K562 (cell line): ENCODE results near the gene TRMT10B. TPM values are rescaled to one million over a fixed set of nuclear protein-coding genes. Genes with fewer than 3 reads are reported as not detected.

Experiments
- ATAC-seq: fragments of 200-7000 bp; cut with Tn5 transposase; 3 replicates; pipeline ENCODE4 v1.9.1; 2020; ENCODE audit warnings: moderate library complexity
- BruUV-seq: library from RNA; stranded (reverse); fragments of 400-500 nt; replicated peaks from 2 replicates; lab custom pipeline; 2021; lab: Mats Ljungman, UMichigan
- CTCF ChIA-PET: fragments of 300-600 bp; formaldehyde crosslinking; extraction: SDS; loops from one replicate; lab custom pipeline; 2021; ENCODE audit warnings: low intra/inter-chr PET ratio; lab: Yijun Ruan, JAX
- POLR2A ChIA-PET: fragments of 300-600, 350-650 bp; sonication (Branson Sonifier 250); formaldehyde crosslinking; extraction: SDS; loops from one replicate; lab custom pipeline; 2021; ENCODE audit warnings: antibody characterized with exemption, inconsistent platforms; lab: Yijun Ruan, JAX
- DNase-seq, 4 experiments: peaks; one replicate each; pipeline versions ENCODE4 v3.0.0 to v3.0.0-alpha.2; 2011 to 2018; ENCODE audit warnings: low spot score in 3 of 4, mixed read lengths in 3 of 4; ENCODE audit errors: extremely low read depth in 1 of 4
- FAIRE-seq: peaks from 2 replicates; lab custom pipeline; 2011; peaks lifted over from hg19 to GRCh38; lab: Jason Lieb, UNC
- H2AFZ ChIP-seq: 2 replicates; pipeline ENCODE4 v1.6.0; 2011; ENCODE audit warnings: low read depth, low read length, control low read depth, inconsistent platforms
- H3K27ac ChIP-seq: fragments of 200-600 bp; 3 replicates; pipeline ENCODE4 v1.8.0; 2011; ENCODE audit warnings: low read depth, mild to moderate bottlenecking, control low read depth, inconsistent platforms, low read length, moderate library complexity, mixed read lengths; ENCODE audit errors: extremely low read depth
- H3K27me3 ChIP-seq, 2 experiments: fragments of 300-600 bp in 1 of 2; 2 replicates in 1 of 2; 3 replicates in 1 of 2; pipeline versions ENCODE4 v1.6.0 to v1.8.0; 2011; ENCODE audit warnings: inconsistent platforms in 2 of 2, low read length in 2 of 2, mild to moderate bottlenecking in 1 of 2, mixed read lengths in 1 of 2, moderate library complexity in 1 of 2; ENCODE audit not compliant: control insufficient read depth in 2 of 2, insufficient read depth in 2 of 2
- H3K36me3 ChIP-seq: fragments of 300-600 bp; 3 replicates; pipeline ENCODE4 v1.8.0; 2011; ENCODE audit warnings: mild to moderate bottlenecking, low read length, inconsistent platforms; ENCODE audit not compliant: control insufficient read depth, insufficient read depth
- H3K4me1 ChIP-seq, 2 experiments: fragments of 200-600 bp in 1 of 2; replicated peaks in 1 of 2; 2 replicates in 1 of 2; 3 replicates in 1 of 2; pipeline versions ENCODE4 v1.5.1 to v1.8.0; 2011; ENCODE audit warnings: inconsistent platforms in 2 of 2, low read length in 2 of 2, mild to moderate bottlenecking in 1 of 2, mixed read lengths in 1 of 2, moderate library complexity in 1 of 2; ENCODE audit not compliant: control insufficient read depth in 2 of 2, insufficient read depth in 2 of 2
- H3K4me2 ChIP-seq: 2 replicates; pipeline ENCODE4 v1.6.1; 2011; ENCODE audit warnings: low read length, control low read depth, inconsistent platforms, mixed read lengths; ENCODE audit not compliant: insufficient read depth
- H3K4me3 ChIP-seq: fragments of 200-600 bp; sonication (generic), shearing (Covaris generic); 2 replicates; pipeline ENCODE4 v1.5.1; 2016; ENCODE audit warnings: control low read depth, inconsistent platforms
- H3K79me2 ChIP-seq: fragments of 200-600 bp; 3 replicates; pipeline ENCODE4 v1.8.0; 2011; ENCODE audit warnings: low read length, inconsistent platforms; ENCODE audit not compliant: control insufficient read depth, insufficient read depth
- H3K9ac ChIP-seq, 2 experiments: 2 replicates each; pipeline versions ENCODE4 v1.6.0 to v1.6.1; 2011; ENCODE audit warnings: low read depth in 2 of 2, low read length in 2 of 2, control low read depth in 1 of 2, inconsistent platforms in 1 of 2, mild to moderate bottlenecking in 1 of 2, mixed read lengths in 1 of 2; ENCODE audit not compliant: insufficient read depth in 1 of 2
- H3K9me1 ChIP-seq: one replicate; pipeline ENCODE4 v1.6.0; 2011; ENCODE audit warnings: inconsistent platforms, mild to moderate bottlenecking, low read length, moderate library complexity; ENCODE audit not compliant: control insufficient read depth, insufficient read depth
- H3K9me3 ChIP-seq: replicated peaks from 2 replicates; pipeline ENCODE4 v1.5.1; 2011; ENCODE audit warnings: low read depth, low read length, inconsistent platforms; ENCODE audit not compliant: control insufficient read depth, insufficient read depth
- H4K20me1 ChIP-seq: replicated peaks from 2 replicates; pipeline ENCODE4 v1.6.1; 2011; ENCODE audit warnings: low read length, inconsistent platforms, mixed read lengths; ENCODE audit not compliant: control insufficient read depth, insufficient read depth
- ARID2 ChIP-seq: fragments of 450-650 bp; IDR thresholded peaks from 2 replicates; pipeline ENCODE4 v1.6.1; 2017; ENCODE audit warnings: antibody characterized with exemption, mild to moderate bottlenecking
- BCLAF1 ChIP-seq, 2 experiments: fragments of 450-650 bp in 1 of 2; IDR thresholded peaks; 2 replicates each; pipeline ENCODE4 v1.6.1; 2011 to 2017; ENCODE audit warnings: low read depth in 2 of 2, antibody characterized with exemption in 1 of 2, borderline replicate concordance in 1 of 2, low read length in 1 of 2, mild to moderate bottlenecking in 1 of 2, mixed read lengths in 1 of 2; ENCODE audit not compliant: control insufficient read depth in 1 of 2
- DPF2 ChIP-seq: fragments of 450-650 bp; IDR thresholded peaks from 2 replicates; pipeline ENCODE4 v1.6.1; 2016
- EP400 ChIP-seq: fragments of 450-650 bp; IDR thresholded peaks from 2 replicates; pipeline ENCODE4 v1.6.1; 2017; ENCODE audit warnings: antibody characterized with exemption, mild to moderate bottlenecking, moderate library complexity
- MCM3 ChIP-seq: fragments of 450-650 bp; IDR thresholded peaks from 2 replicates; pipeline ENCODE4 v1.6.1; 2016
- MNT ChIP-seq, 2 experiments: fragments of 450-650 bp; conservative IDR thresholded peaks; 2 replicates each; pipeline ENCODE4 v1.6.1; 2017; ENCODE audit warnings: mild to moderate bottlenecking in 2 of 2, moderate library complexity in 2 of 2
- MTA1 ChIP-seq: fragments of 450-650 bp; IDR thresholded peaks from 2 replicates; pipeline ENCODE4 v1.6.1; 2017; ENCODE audit warnings: borderline replicate concordance
- NR2C1 ChIP-seq, 2 experiments: fragments of 450-650 bp; IDR thresholded peaks; 2 replicates each; pipeline ENCODE4 v1.6.1; 2017; ENCODE audit warnings: mild to moderate bottlenecking in 2 of 2, antibody characterized with exemption in 1 of 2, inconsistent platforms in 1 of 2, missing compliant biosample characterization in 1 of 2, missing genetic modification characterization in 1 of 2
- SIN3A ChIP-seq, 2 experiments: fragments of 150-350 bp in 1 of 2; IDR thresholded peaks; 2 replicates each; pipeline ENCODE4 v1.6.1; 2011 to 2016; ENCODE audit warnings: borderline replicate concordance in 2 of 2, low read depth in 2 of 2, low read length in 2 of 2, mild to moderate bottlenecking in 2 of 2, moderate library complexity in 2 of 2; ENCODE audit not compliant: control insufficient read depth in 1 of 2
- SMARCA4 ChIP-seq: fragments of 450-650 bp; IDR thresholded peaks from 2 replicates; pipeline ENCODE4 v1.6.1; 2016
- ZBTB7A ChIP-seq: IDR thresholded peaks from 2 replicates; pipeline ENCODE4 v1.6.1; 2011; ENCODE audit warnings: low read depth, mild to moderate bottlenecking, low read length, moderate library complexity, borderline replicate concordance; ENCODE audit not compliant: control insufficient read depth
- ZNF24 ChIP-seq: fragments of 450-650 bp; IDR thresholded peaks from 2 replicates; pipeline ENCODE4 v1.6.1; 2016
- ZNF507 ChIP-seq: conservative IDR thresholded peaks from 2 replicates; pipeline ENCODE4 v1.6.1; 2017; ENCODE audit warnings: missing genetic modification characterization, missing compliant biosample characterization
- WGBS: fragments of 100-300 bp; shearing (Covaris generic); methylation state at CpG from one replicate; pipeline ENCODE4 v1.1.6; 2016; ENCODE audit warnings: low coverage, mixed read lengths; ENCODE audit not compliant: insufficient coverage; ENCODE audit errors: missing lambda C conversion rate; 5-methylcytosine and 5-hydroxymethylcytosine counted together
- in situ Hi-C: fragments of 300-500 bp; cut with MboI; formaldehyde crosslinking; loops from 4 replicates; pipeline ENCODE4 v1.15.0; 2018; ENCODE audit warnings: inconsistent platforms, mixed read lengths
- intact Hi-C: fragments of 100-400 bp; cut with micrococcal nuclease; formaldehyde crosslinking; loops from 2 replicates; pipeline ENCODE4 v1.14.2; 2022
- polyA plus RNA-seq, 8 experiments: library from polyadenylated mRNA; depleted of rRNA in 4 of 8; stranded (reverse) in 5 of 8; unstranded in 3 of 8; fragments of >200 nt; fragmentation: Nextera tagmentation in 2 of 8; fragmentation: Illumina TruSeq in 1 of 8; extraction: Ambion mirVana in 2 of 8; extraction: Trizol in 1 of 8; gene quantifications; 2 replicates each; pipeline versions ENCODE4 v1.2.1 to v1.2.3, GENCODE V29; 2011 to 2014; ENCODE audit warnings: inconsistent platforms in 1 of 8, missing spikeins in 1 of 8
- total RNA-seq, 7 experiments: library from RNA; depleted of rRNA in 6 of 7; stranded (reverse); fragments of >200 nt in 6 of 7; fragmentation: Illumina TruSeq in 2 of 7; extraction: Trizol in 2 of 7; gene quantifications; 2 replicates each; pipeline versions ENCODE4 v1.2.1 to v1.2.3, GENCODE V29; 2011 to 2021; ENCODE audit warnings: low replicate concordance in 1 of 7
- TF ChIP-seq, protein P1 (sequence below): sonication (generic); IDR thresholded peaks from 2 replicates; pipeline ENCODE4 v1.6.1; 2016

TRMT10B gene
- total and polyA plus RNA-seq, 9 of the 15 experiments (the other 6 are each of a cell fraction or from before 2014, with no cell fraction given), result 2.9 to 13.4 (median 7.0) TPM

DNA sequence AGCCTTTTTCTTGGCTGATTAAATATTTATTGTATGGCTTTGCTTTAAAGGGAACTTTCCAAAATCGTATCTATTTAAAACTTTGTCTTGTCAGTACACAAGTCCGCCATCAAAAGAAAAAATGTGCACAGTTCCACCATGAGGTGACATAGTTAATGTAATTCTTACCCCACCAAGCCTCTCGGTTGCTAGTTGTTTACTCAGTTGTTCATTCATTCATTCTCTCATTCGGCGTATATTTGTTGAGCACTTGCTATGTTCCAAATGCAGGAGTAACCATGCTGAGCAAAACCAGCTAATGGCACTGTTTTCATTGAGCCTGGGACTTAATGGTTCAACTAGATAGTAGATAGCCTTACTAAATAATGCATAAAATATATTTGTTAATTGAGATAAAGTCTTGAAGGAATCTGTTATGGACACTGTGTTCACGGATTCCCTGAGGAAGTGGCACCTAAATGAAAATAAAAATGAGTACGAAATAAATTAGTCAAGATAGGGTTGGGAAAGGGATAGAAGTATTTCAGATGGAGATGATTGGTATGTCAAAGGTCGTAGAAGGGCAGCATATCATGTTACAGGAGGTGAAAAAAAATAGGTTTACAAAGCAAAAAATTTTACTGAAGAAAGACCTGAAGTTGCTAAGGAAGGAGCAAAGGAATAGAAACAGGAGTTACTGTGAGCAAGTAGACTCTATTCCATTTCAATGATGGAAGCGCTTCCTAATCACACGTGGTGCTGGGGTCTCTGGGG, 48.5 kb downstream of the TRMT10B start:
- DNase-seq, result peak in 1 of 4 experiments; percentile 26
- intact Hi-C loops, result loop anchor here (5.0 kb wide), 2 partner anchors 40 to 100 kb away; partner anchors contain the start of gene SLC25A51
- no peaks in the 10 kb centered on the region for H3K9me3 ChIP-seq
- H3K4me1 ChIP-seq, result peaks cover 8 to 17% of the 10 kb centered on the region in 2 experiments; a peak in 4 of 5 replicates
- peak overlapping the region; percentile 99; the same call in 1 of the 2 replicates for H2AFZ ChIP-seq
- H3K36me3 ChIP-seq, result peaks cover 21% of the 10 kb centered on the region; the same call in 2 of the 3 replicates
- no peaks in the 10 kb centered on the region for H3K27me3 ChIP-seq
- TSS peak; percentile 65 for BruUV-seq
- peak overlapping the region; percentile 99 for H3K4me2 ChIP-seq
- CTCF ChIA-PET, result no interaction called here
- peak overlapping the region; percentile 85 for H3K27ac ChIP-seq
- peaks cover 77% of the 10 kb centered on the region for H3K79me2 ChIP-seq
- POLR2A ChIA-PET, result interaction anchor here (1.0 to 2.0 kb wide), 5 partner anchors 9 to 33 kb away, joined by 3 to 14 read pairs (median 3); partner anchors contain the start of gene EXOSC3
- WGBS, result 1% methylated on average over 10 of the region's 10 CpGs
- no peak for ATAC-seq
- H3K4me3 ChIP-seq, result peak overlapping the region; percentile 92
- no peaks in the 10 kb centered on the region for H3K9me1 ChIP-seq
- in situ Hi-C loops, result no loop called here
- 0 out of 2 replicates have a peak, but pooled peaks cover 5% of the 10 kb centered on the region for H4K20me1 ChIP-seq
- FAIRE-seq, result peak; percentile 40
- H3K9ac ChIP-seq, result peak overlapping the region; percentile 93 to 99
- peak; percentile 70 for TF ChIP-seq NR2C1 (IDR thresholded peaks at IDR 0.05)
- peak; percentile 67 for TF ChIP-seq NR2C1 (tag; IDR thresholded peaks at IDR 0.05)
- TF ChIP-seq ARID2, result peak; percentile 34; the same call in 1 of the 2 replicates
- 0 out of 2 replicates have a peak, but pooled peaks have one; percentile 41 for TF ChIP-seq DPF2
- peak in 1 of 2 experiments; percentile 37; a peak in 1 of 4 replicates for TF ChIP-seq BCLAF1 (IDR thresholded peaks at IDR 0.05; ENCODE audit: borderline replicate concordance in 1 of 2, control insufficient read depth in 1 of 2, low read depth in 2 of 2, low read length in 1 of 2)
- peak in 1 of 2 experiments; percentile 22; a peak in 1 of 4 replicates for TF ChIP-seq MNT (conservative IDR thresholded peaks at IDR 0.05)
- TF ChIP-seq ZNF507 (tag), result no peak
- TF ChIP-seq, protein P1, sequence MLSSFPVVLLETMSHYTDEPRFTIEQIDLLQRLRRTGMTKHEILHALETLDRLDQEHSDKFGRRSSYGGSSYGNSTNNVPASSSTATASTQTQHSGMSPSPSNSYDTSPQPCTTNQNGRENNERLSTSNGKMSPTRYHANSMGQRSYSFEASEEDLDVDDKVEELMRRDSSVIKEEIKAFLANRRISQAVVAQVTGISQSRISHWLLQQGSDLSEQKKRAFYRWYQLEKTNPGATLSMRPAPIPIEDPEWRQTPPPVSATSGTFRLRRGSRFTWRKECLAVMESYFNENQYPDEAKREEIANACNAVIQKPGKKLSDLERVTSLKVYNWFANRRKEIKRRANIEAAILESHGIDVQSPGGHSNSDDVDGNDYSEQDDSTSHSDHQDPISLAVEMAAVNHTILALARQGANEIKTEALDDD, result 0 out of 2 replicates have a peak, but pooled peaks have one; percentile 25
- TF ChIP-seq ZNF24, result peak; percentile 93
- TF ChIP-seq SMARCA4, result 0 out of 2 replicates have a peak, but pooled peaks have one; percentile 20
- TF ChIP-seq EP400, result 0 out of 2 replicates have a peak, but pooled peaks have one; percentile 10
- TF ChIP-seq SIN3A (IDR thresholded peaks at IDR 0.05; ENCODE audit: borderline replicate concordance in 2 of 2, control insufficient read depth in 1 of 2, low read depth in 2 of 2, low read length in 2 of 2), result 0 out of 4 replicates have a peak, but pooled peaks of 1 of the 2 experiments have one; percentile 32
- TF ChIP-seq MTA1, result 0 out of 2 replicates have a peak, but pooled peaks have one; percentile 18
- TF ChIP-seq ZBTB7A, result peak; percentile 59; the same call in 1 of the 2 replicates
- TF ChIP-seq MCM3, result no peak
